Fibroblast of lung (primary cell): ENCODE results near the gene BCLAF1. TPM values are rescaled to one million over a fixed set of nuclear protein-coding genes. Genes with fewer than 3 reads are reported as not detected.

Experiments
- DNase-seq, 2 donors: peaks; one replicate each; pipeline versions ENCODE4 v3.0.0 to v3.0.0-alpha.2; 2010; ENCODE audit warnings: low read depth in 2 of 2
- H2AFZ ChIP-seq: 2 replicates; pipeline ENCODE4 v1.5.1; 2012; ENCODE audit warnings: low read length, control low read depth, inconsistent platforms
- H3K27ac ChIP-seq: 2 replicates; pipeline ENCODE4 v1.5.1; 2011; ENCODE audit warnings: low read length, control low read depth; ENCODE audit not compliant: insufficient read depth
- H3K27me3 ChIP-seq: 2 replicates; pipeline ENCODE4 v1.5.1; 2011; ENCODE audit warnings: mild to moderate bottlenecking, low read length; ENCODE audit not compliant: control insufficient read depth, insufficient read depth
- H3K36me3 ChIP-seq: 2 replicates; pipeline ENCODE4 v1.5.1; 2011; ENCODE audit warnings: low read length; ENCODE audit not compliant: control insufficient read depth, insufficient read depth
- H3K4me1 ChIP-seq: 2 replicates; pipeline ENCODE4 v1.5.1; 2011; ENCODE audit warnings: low read length; ENCODE audit not compliant: control insufficient read depth, insufficient read depth; ENCODE audit errors: extremely low read depth
- H3K4me2 ChIP-seq: 2 replicates; pipeline ENCODE4 v1.5.1; 2011; ENCODE audit warnings: low read length, control low read depth; ENCODE audit not compliant: insufficient read depth; ENCODE audit errors: extremely low read depth
- H3K4me3 ChIP-seq, 4 experiments: fragments of 200-600 bp in 1 of 4; sonication (generic) in 1 of 4; replicated peaks in 1 of 4; 2 replicates each; pipeline ENCODE4 v1.5.1; 2011 to 2016; ENCODE audit warnings: low read length in 4 of 4, low read depth in 3 of 4, mild to moderate bottlenecking in 3 of 4, control low read depth in 2 of 4, inconsistent platforms in 1 of 4, mixed read lengths in 1 of 4; ENCODE audit not compliant: insufficient read depth in 1 of 4; ENCODE audit errors: control extremely low read depth in 1 of 4
- H3K79me2 ChIP-seq: 2 replicates; pipeline ENCODE4 v1.5.1; 2012; ENCODE audit warnings: mild to moderate bottlenecking, low read length, inconsistent platforms; ENCODE audit not compliant: control insufficient read depth, insufficient read depth
- H3K9ac ChIP-seq: 2 replicates; pipeline ENCODE4 v1.5.1; 2011; ENCODE audit warnings: mild to moderate bottlenecking, low read length, control low read depth; ENCODE audit not compliant: insufficient read depth
- H3K9me3 ChIP-seq: 2 replicates; pipeline ENCODE4 v1.5.1; 2012; ENCODE audit warnings: low read depth, low read length; ENCODE audit not compliant: control insufficient read depth, insufficient read depth
- H4K20me1 ChIP-seq: 2 replicates; pipeline ENCODE4 v1.5.1; 2011; ENCODE audit warnings: low read length; ENCODE audit not compliant: control insufficient read depth, insufficient read depth; ENCODE audit errors: extremely low read depth
- EZH2 ChIP-seq: IDR thresholded peaks from 2 replicates; pipeline ENCODE4 v1.5.1; 2012; ENCODE audit warnings: low read length, control low read depth, mild to moderate bottlenecking; ENCODE audit errors: missing control alignments
- polyA plus RNA-seq, 2 donors: library from polyadenylated mRNA; depleted of rRNA in 1 of 2; stranded (reverse) in 1 of 2; unstranded in 1 of 2; fragments of >200 nt; gene quantifications; 2 replicates each; pipeline ENCODE4 v1.2.1, GENCODE V29; 2011 to 2012; ENCODE audit warnings: missing spikeins in 1 of 2
- total RNA-seq: library from RNA; depleted of rRNA; stranded (reverse); fragments of >200 nt; gene quantifications from 2 replicates; pipeline ENCODE4 v1.2.1, GENCODE V29; 2014
- TF ChIP-seq, protein P1 (sequence below), 2 donors: IDR thresholded peaks in 1 of 2; conservative IDR thresholded peaks in 1 of 2; 1 replicate in 1 of 2; 2 replicates in 1 of 2; pipeline ENCODE4 v1.5.1; 2011 to 2012; ENCODE audit warnings: low read length in 2 of 2, control low read depth in 1 of 2, inconsistent platforms in 1 of 2, low read depth in 1 of 2, mild to moderate bottlenecking in 1 of 2

BCLAF1 gene
- total and polyA plus RNA-seq, 2 donors (not counting 1 experiment from before 2014, with no cell fraction given): 82.6 to 102 TPM

- Histone ChIP-seq H3K9ac (no peak overlapping the region), H3K27me3 (no peaks in the 10 kb centered on the region), H3K27ac (no peak overlapping the region), H3K4me3 (no peak overlapping the region), H4K20me1 (no peaks in the 10 kb centered on the region), H3K79me2 (peaks cover 9% of the 10 kb centered on the region), H2AFZ (no peak overlapping the region), H3K36me3 (no peaks in the 10 kb centered on the region), H3K9me3 (no peaks in the 10 kb centered on the region), H3K4me1 (no peaks in the 10 kb centered on the region), H3K4me2 (no peak overlapping the region)
- no peak for TF ChIP-seq EZH2
- TF ChIP-seq, protein P1, sequence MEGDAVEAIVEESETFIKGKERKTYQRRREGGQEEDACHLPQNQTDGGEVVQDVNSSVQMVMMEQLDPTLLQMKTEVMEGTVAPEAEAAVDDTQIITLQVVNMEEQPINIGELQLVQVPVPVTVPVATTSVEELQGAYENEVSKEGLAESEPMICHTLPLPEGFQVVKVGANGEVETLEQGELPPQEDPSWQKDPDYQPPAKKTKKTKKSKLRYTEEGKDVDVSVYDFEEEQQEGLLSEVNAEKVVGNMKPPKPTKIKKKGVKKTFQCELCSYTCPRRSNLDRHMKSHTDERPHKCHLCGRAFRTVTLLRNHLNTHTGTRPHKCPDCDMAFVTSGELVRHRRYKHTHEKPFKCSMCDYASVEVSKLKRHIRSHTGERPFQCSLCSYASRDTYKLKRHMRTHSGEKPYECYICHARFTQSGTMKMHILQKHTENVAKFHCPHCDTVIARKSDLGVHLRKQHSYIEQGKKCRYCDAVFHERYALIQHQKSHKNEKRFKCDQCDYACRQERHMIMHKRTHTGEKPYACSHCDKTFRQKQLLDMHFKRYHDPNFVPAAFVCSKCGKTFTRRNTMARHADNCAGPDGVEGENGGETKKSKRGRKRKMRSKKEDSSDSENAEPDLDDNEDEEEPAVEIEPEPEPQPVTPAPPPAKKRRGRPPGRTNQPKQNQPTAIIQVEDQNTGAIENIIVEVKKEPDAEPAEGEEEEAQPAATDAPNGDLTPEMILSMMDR (conservative IDR thresholded peaks at IDR 0.05 in 1 of 2, IDR thresholded peaks at IDR 0.05 in 1 of 2; ENCODE audit: low read depth in 1 of 2, low read length in 2 of 2): no peak
- no peak for DNase-seq
Measured at GRCh38 chr6:136252441-136252840, 37.2 kb downstream of the BCLAF1 start.

- H3K27ac ChIP-seq: no peak overlapping the region
- TF ChIP-seq, protein P1 (conservative IDR thresholded peaks at IDR 0.05 in 1 of 2, IDR thresholded peaks at IDR 0.05 in 1 of 2; ENCODE audit: low read depth in 1 of 2, low read length in 2 of 2): no peak
- no peak for TF ChIP-seq EZH2
- DNase-seq: no peak
- no peaks in the 10 kb centered on the region for H3K4me1 ChIP-seq
- H3K9me3 ChIP-seq: no peaks in the 10 kb centered on the region
- no peaks in the 10 kb centered on the region for H3K27me3 ChIP-seq
- peak overlapping the region in 1 of 4 experiments; percentile 94 for H3K4me3 ChIP-seq
- H3K36me3 ChIP-seq: no peaks in the 10 kb centered on the region
- peaks cover 9% of the 10 kb centered on the region for H3K79me2 ChIP-seq
- no peak overlapping the region for H3K4me2 ChIP-seq
- no peak overlapping the region for H3K9ac ChIP-seq
- H2AFZ ChIP-seq: no peak overlapping the region
- H4K20me1 ChIP-seq: no peaks in the 10 kb centered on the region
Measured at GRCh38 chr6:136251394-136251793, 38.3 kb downstream of the BCLAF1 start.

GRCh38 chr6:136250686-136251008 is 39.0 kb downstream of the BCLAF1 start:
- Histone ChIP-seq H3K4me2 (peak overlapping the region; percentile 98), H3K9me3 (no peaks in the 10 kb centered on the region), H4K20me1 (no peaks in the 10 kb centered on the region), H3K4me1 (no peaks in the 10 kb centered on the region), H3K27me3 (no peaks in the 10 kb centered on the region), H3K9ac (peak overlapping the region; percentile 58), H3K27ac (peak overlapping the region; percentile 65), H3K4me3 (peak overlapping the region; percentile 85 to 98 (median 94)), H3K79me2 (peaks cover 9% of the 10 kb centered on the region), H2AFZ (peak overlapping the region; percentile 77), H3K36me3 (no peaks in the 10 kb centered on the region)
- DNase-seq: no peak
- TF ChIP-seq, protein P1 (conservative IDR thresholded peaks at IDR 0.05 in 1 of 2, IDR thresholded peaks at IDR 0.05 in 1 of 2; ENCODE audit: low read depth in 1 of 2, low read length in 2 of 2): no peak
- TF ChIP-seq EZH2: no peak
